ENCODE data around the gene SLC6A6. TPM values are rescaled to one million over a fixed set of nuclear protein-coding genes. Genes with fewer than 3 reads are reported as not detected.

Gene SLC6A6
- total RNA-seq, 1 donor from 2014 or later, result 30.3 TPM

DNA sequence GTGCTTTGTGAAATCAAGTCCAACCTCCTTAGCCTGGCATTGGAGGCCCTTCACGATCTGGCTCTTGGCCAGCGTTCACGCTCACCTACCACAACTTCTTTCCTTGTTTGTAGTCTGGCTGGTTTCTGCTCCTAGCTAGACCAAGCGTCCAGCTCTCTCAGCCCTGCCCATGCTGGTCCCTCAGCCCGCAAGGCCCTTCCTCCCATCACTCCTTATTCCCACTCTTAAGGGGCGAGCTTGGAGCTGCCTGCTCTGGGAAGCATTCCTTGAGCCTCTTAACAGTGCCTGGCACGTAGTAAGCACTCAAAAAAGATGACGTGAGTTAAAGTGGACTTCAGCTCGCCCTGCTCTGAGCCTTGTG is 8.7 kb downstream of the SLC6A6 start:
- no peak overlapping the region for H3K27ac Mint-ChIP-seq
- peaks cover 9% of the 10 kb centered on the region for H3K36me3 Mint-ChIP-seq
- TF ChIP-seq, protein P1, sequence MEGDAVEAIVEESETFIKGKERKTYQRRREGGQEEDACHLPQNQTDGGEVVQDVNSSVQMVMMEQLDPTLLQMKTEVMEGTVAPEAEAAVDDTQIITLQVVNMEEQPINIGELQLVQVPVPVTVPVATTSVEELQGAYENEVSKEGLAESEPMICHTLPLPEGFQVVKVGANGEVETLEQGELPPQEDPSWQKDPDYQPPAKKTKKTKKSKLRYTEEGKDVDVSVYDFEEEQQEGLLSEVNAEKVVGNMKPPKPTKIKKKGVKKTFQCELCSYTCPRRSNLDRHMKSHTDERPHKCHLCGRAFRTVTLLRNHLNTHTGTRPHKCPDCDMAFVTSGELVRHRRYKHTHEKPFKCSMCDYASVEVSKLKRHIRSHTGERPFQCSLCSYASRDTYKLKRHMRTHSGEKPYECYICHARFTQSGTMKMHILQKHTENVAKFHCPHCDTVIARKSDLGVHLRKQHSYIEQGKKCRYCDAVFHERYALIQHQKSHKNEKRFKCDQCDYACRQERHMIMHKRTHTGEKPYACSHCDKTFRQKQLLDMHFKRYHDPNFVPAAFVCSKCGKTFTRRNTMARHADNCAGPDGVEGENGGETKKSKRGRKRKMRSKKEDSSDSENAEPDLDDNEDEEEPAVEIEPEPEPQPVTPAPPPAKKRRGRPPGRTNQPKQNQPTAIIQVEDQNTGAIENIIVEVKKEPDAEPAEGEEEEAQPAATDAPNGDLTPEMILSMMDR (conservative IDR thresholded peaks at IDR 0.05), result no peak
- DNase-seq (ENCODE audit: extremely low spot score, unreplicated experiment), result no peak
- no peaks in the 10 kb centered on the region for H3K9me3 Mint-ChIP-seq
- no peaks in the 10 kb centered on the region for H3K27me3 Mint-ChIP-seq
- H3K4me1 Mint-ChIP-seq (ENCODE audit: unreplicated experiment), result peaks cover 17% of the 10 kb centered on the region
- H3K4me3 Mint-ChIP-seq, result no peak overlapping the region

DNA sequence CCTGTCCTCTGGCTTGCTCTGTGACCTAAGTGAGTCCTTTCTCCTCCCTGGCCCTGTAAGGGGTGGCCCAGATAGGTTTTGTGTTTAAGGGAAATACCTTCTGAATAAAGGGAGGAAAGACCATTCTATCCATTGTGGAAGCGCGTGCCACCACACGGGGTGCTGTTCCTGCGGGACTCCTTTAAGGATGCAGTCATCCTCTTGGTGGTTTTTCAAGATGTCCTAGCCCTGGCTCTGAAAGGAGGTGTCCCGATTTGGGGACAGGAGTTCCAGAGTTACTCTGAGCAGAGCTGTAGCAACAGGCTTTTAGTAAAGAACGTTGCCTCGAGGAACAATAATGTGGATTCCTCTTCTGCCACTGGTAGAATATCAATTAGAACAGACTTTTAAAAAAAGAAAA is 9.6 kb downstream of the SLC6A6 start:
- Mint-ChIP-seq H3K9me3 (no peaks in the 10 kb centered on the region), H3K4me3 (no peak overlapping the region), H3K27ac (no peak overlapping the region), H3K36me3 (peaks cover 11% of the 10 kb centered on the region), H3K4me1 (ENCODE audit: unreplicated experiment) (peaks cover 20% of the 10 kb centered on the region), H3K27me3 (no peaks in the 10 kb centered on the region)
- TF ChIP-seq, protein P1 (conservative IDR thresholded peaks at IDR 0.05), result peak; percentile 59
- DNase-seq (ENCODE audit: extremely low spot score, unreplicated experiment), result no peak

DNA sequence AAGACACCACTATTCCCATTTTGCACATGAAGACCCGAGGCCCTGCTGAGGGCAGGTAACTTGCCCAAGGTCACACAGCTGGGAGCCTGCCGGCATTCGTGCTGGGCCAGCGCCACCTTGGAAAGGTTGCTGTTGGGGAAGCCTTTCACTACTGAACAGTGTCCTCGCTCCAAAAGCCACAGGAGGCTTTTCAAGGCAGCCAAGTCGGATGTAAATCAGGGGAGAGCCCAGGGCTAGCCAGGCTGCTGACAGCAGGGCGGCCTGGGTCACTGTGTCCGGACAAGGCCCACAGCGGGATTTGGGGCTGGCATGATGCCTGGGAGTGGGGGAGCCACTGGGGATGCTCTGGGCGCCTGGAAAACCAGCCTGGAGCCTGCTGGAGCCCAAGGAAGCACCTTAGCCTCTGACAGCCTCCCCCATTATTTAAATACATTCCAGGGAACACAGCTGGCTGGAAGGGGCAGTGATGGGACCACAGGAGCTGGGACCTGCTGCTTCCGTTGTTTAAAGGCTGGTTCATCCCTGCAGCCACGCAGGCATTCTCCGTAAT is 10.5 kb downstream of the SLC6A6 start:
- peaks cover 23% of the 10 kb centered on the region for H3K4me1 Mint-ChIP-seq (ENCODE audit: unreplicated experiment)
- peak overlapping the region; percentile 22 for H3K4me3 Mint-ChIP-seq
- no peaks in the 10 kb centered on the region for H3K9me3 Mint-ChIP-seq
- no peak overlapping the region for H3K27ac Mint-ChIP-seq
- no peaks in the 10 kb centered on the region for H3K27me3 Mint-ChIP-seq
- H3K36me3 Mint-ChIP-seq, result peaks cover 8% of the 10 kb centered on the region
- DNase-seq (ENCODE audit: extremely low spot score, unreplicated experiment), result no peak
- TF ChIP-seq, protein P1 (conservative IDR thresholded peaks at IDR 0.05), result no peak

DNA sequence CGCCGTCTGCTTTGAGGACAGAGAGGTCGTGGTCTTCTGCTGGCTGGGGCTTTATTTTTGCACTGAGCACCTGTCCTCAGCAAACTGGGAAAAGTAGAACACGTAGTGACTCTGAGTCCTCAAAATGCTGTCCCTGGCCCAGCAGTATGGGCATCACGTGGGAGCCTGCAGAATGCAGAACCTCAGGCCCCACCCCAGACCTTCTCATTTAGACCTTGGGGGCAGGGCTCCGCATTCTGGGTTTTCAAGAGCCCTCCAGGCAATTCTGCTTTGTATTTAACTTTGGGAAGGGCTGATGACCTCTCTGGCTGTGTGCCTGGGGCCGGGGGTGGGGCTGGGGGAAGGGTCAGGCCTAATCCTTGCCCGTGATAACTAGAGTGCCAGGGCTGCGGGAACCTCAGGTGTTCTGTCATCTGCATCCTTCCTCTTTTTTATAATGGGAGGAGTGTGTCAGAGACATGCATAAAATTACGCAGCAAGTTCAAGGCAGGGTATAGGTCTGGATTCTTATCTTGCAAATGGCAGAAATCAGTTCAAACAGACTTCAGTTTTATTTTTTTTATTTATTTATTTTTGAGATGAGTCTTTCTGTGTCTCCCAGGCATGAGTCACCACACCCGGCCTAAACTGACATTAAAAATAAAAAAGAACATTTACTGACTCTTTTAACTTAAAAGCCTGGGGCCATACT is 11.1 kb downstream of the SLC6A6 start:
- H3K36me3 Mint-ChIP-seq, result peaks cover 9% of the 10 kb centered on the region
- no peak overlapping the region for H3K27ac Mint-ChIP-seq
- TF ChIP-seq, protein P1 (conservative IDR thresholded peaks at IDR 0.05), result no peak
- peaks cover 30% of the 10 kb centered on the region for H3K4me1 Mint-ChIP-seq (ENCODE audit: unreplicated experiment)
- H3K9me3 Mint-ChIP-seq, result no peaks in the 10 kb centered on the region
- no peak overlapping the region for H3K4me3 Mint-ChIP-seq
- no peaks in the 10 kb centered on the region for H3K27me3 Mint-ChIP-seq
- no peak for DNase-seq (ENCODE audit: extremely low spot score, unreplicated experiment)

DNA sequence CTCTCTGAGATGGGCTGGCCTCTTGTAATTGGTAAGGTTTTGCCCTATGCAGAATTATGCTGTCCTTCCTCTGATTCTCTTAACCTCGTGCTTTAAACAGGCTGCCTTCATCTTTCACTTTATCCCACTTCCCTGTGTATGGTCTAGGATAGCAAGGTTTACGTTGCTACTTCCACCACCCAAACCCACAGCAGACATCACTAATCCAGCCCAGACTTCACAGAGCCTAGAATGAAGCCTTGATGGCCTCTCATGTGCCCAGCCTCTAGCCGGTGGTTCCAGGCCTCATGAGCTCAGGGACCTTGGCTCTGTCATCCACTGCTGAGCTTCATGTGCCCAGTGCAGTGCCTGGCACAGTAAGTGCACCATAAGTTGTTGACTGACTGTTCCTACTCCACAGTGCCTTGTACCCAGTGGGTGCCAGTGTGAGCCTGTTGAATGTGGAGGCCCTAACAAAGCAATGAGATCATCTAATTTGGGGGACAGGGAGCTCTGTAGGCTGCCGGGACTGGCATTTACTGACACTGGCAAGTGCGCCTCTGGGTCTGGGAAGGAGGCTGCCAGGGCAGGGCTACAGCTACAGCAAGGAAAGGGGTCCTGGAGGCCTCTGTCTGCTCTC is 12.5 kb downstream of the SLC6A6 start:
- peaks cover 10% of the 10 kb centered on the region for H3K36me3 Mint-ChIP-seq
- no peak for DNase-seq (ENCODE audit: extremely low spot score, unreplicated experiment)
- H3K4me3 Mint-ChIP-seq, result peak overlapping the region; percentile 3
- no peak overlapping the region for H3K27ac Mint-ChIP-seq
- H3K4me1 Mint-ChIP-seq (ENCODE audit: unreplicated experiment), result peaks cover 32% of the 10 kb centered on the region
- TF ChIP-seq, protein P1 (conservative IDR thresholded peaks at IDR 0.05), result no peak
- H3K9me3 Mint-ChIP-seq, result no peaks in the 10 kb centered on the region
- H3K27me3 Mint-ChIP-seq, result no peaks in the 10 kb centered on the region
